Liver (tissue), 3 donors: ENCODE data around the gene IGF1.

Experiments used
- EGR1 ChIP-seq, 2 donors: IDR thresholded peaks; 2 replicates each; pipeline ENCODE4 v1.6.1; 2016 to 2018; ENCODE audit warnings: antibody characterized with exemption in 2 of 2, low read depth in 2 of 2
- JUND ChIP-seq, 2 donors: IDR thresholded peaks; 2 replicates each; pipeline ENCODE4 v1.6.1; 2016; ENCODE audit warnings: antibody characterized with exemption in 2 of 2
- RAD21 ChIP-seq, 2 donors: IDR thresholded peaks; 2 replicates each; pipeline ENCODE4 v1.6.1; 2016; ENCODE audit warnings: antibody characterized with exemption in 2 of 2, mild to moderate bottlenecking in 2 of 2
- TAF1 ChIP-seq: conservative IDR thresholded peaks from 2 replicates; pipeline ENCODE4 v1.6.1; 2016; ENCODE audit warnings: antibody characterized with exemption, mild to moderate bottlenecking
- YY1 ChIP-seq: IDR thresholded peaks from 2 replicates; pipeline ENCODE4 v1.6.1; 2016; ENCODE audit warnings: antibody characterized with exemption, mild to moderate bottlenecking
- TF ChIP-seq, protein P1 (sequence below): fragments of 150-350 bp; IDR thresholded peaks from 2 replicates; pipeline ENCODE4 v1.5.1; 2017; ENCODE audit warnings: improper control_type of control experiment, low read depth, low read length; ENCODE audit not compliant: missing input control
- TF ChIP-seq, protein P2 (sequence below): IDR thresholded peaks from 2 replicates; pipeline ENCODE4 v1.6.1; 2016; ENCODE audit warnings: antibody characterized with exemption
- donor health status: healthy.
- donor health status: healthy.

GRCh38 chr12:102415515-102415914, 64.8 kb downstream of the IGF1 start:
- TF ChIP-seq, protein P1, sequence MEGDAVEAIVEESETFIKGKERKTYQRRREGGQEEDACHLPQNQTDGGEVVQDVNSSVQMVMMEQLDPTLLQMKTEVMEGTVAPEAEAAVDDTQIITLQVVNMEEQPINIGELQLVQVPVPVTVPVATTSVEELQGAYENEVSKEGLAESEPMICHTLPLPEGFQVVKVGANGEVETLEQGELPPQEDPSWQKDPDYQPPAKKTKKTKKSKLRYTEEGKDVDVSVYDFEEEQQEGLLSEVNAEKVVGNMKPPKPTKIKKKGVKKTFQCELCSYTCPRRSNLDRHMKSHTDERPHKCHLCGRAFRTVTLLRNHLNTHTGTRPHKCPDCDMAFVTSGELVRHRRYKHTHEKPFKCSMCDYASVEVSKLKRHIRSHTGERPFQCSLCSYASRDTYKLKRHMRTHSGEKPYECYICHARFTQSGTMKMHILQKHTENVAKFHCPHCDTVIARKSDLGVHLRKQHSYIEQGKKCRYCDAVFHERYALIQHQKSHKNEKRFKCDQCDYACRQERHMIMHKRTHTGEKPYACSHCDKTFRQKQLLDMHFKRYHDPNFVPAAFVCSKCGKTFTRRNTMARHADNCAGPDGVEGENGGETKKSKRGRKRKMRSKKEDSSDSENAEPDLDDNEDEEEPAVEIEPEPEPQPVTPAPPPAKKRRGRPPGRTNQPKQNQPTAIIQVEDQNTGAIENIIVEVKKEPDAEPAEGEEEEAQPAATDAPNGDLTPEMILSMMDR: no peak
- no peak for TF ChIP-seq RAD21 (IDR thresholded peaks at IDR 0.05)
- TF ChIP-seq JUND (IDR thresholded peaks at IDR 0.05): no peak
- TF ChIP-seq, protein P2, sequence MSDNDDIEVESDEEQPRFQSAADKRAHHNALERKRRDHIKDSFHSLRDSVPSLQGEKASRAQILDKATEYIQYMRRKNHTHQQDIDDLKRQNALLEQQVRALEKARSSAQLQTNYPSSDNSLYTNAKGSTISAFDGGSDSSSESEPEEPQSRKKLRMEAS: no peak
- no peak for TF ChIP-seq TAF1
- TF ChIP-seq YY1: no peak
- no peak for TF ChIP-seq EGR1 (IDR thresholded peaks at IDR 0.05; ENCODE audit: low read depth in 2 of 2)
